Naive thymus-derived CD4-positive, alpha-beta T cell (primary cell): ENCODE data around the gene SOCS6. TPM values are rescaled to one million over a fixed set of nuclear protein-coding genes. Genes with fewer than 3 reads are reported as not detected.
A peak's percentile ranks its signal among the peaks of the same experiment; 100 is the strongest.
"Not testable (repeated sequence)": the region's sequence is repeated elsewhere in the genome, so short reads cannot be mapped to it uniquely, and the experiment has no call there.

Experiments used
- ATAC-seq: fragments of 150-1000 bp; cut with Tn5 transposase; 2 replicates; pipeline ENCODE4 v1.10.0; 2021; ENCODE audit warnings: mild to moderate bottlenecking, moderate library complexity
- CTCF ChIA-PET: fragments of 350-600 bp; sonication (Branson Sonifier 250); formaldehyde crosslinking; loops from one replicate; lab custom pipeline; 2021; ENCODE audit warnings: antibody characterized with exemption; lab: Charles Lee
- POLR2A ChIA-PET: fragments of 350-600 bp; sonication (Branson Sonifier 250); formaldehyde crosslinking; loops from one replicate; lab custom pipeline; 2021; ENCODE audit warnings: antibody characterized with exemption, inconsistent platforms; lab: Charles Lee
- DNase-seq, 9 donors: peaks; one replicate each; pipeline versions ENCODE4 v3.0.0 to v3.0.0-alpha.2; 2020 to 2022; ENCODE audit warnings: mixed read lengths in 1 of 9
- H3K27ac ChIP-seq: one replicate; pipeline ENCODE4 v1.7.0; 2013; ENCODE audit warnings: mild to moderate bottlenecking, low read depth, low read length, moderate library complexity
- H3K27me3 ChIP-seq, 2 donors: one replicate each; pipeline ENCODE4 v1.7.0; 2013; ENCODE audit warnings: low read length in 2 of 2, mild to moderate bottlenecking in 2 of 2, moderate library complexity in 2 of 2; ENCODE audit not compliant: control insufficient read depth in 2 of 2, insufficient read depth in 2 of 2
- H3K36me3 ChIP-seq, 3 experiments: 1 replicate in 2 of 3; 2 replicates in 1 of 3; pipeline ENCODE4 v1.7.0; 2013; ENCODE audit warnings: low read length in 3 of 3, mild to moderate bottlenecking in 3 of 3, moderate library complexity in 1 of 3; ENCODE audit not compliant: insufficient read depth in 3 of 3, control insufficient read depth in 2 of 3
- H3K4me1 ChIP-seq, 2 donors: one replicate each; pipeline ENCODE4 v1.7.0; 2013; ENCODE audit warnings: low read length in 2 of 2, mild to moderate bottlenecking in 2 of 2, moderate library complexity in 1 of 2; ENCODE audit not compliant: control insufficient read depth in 2 of 2, insufficient read depth in 2 of 2
- H3K4me3 ChIP-seq: 2 replicates; pipeline ENCODE4 v1.7.0; 2013; ENCODE audit warnings: mild to moderate bottlenecking, low read length
- H3K9me3 ChIP-seq, 3 experiments: 1 replicate in 2 of 3; 2 replicates in 1 of 3; pipeline ENCODE4 v1.7.0; 2013; ENCODE audit warnings: low read length in 3 of 3; ENCODE audit not compliant: control insufficient read depth in 2 of 3
- H3K27ac Mint-ChIP-seq, 9 donors: one replicate each; pipeline ENCODE4 v1.8.0; 2020 to 2022; ENCODE audit warnings: mixed read lengths in 9 of 9, mild to moderate bottlenecking in 8 of 9, moderate library complexity in 5 of 9, inconsistent platforms in 2 of 9
- H3K27me3 Mint-ChIP-seq, 5 donors: one replicate each; pipeline ENCODE4 v1.8.0; 2021 to 2022; ENCODE audit warnings: mixed read lengths in 5 of 5, mild to moderate bottlenecking in 1 of 5
- H3K36me3 Mint-ChIP-seq, 5 donors: one replicate each; pipeline ENCODE4 v1.8.0; 2020 to 2022; ENCODE audit warnings: mixed read lengths in 5 of 5, mild to moderate bottlenecking in 3 of 5, inconsistent platforms in 1 of 5
- H3K4me1 Mint-ChIP-seq, 7 donors: one replicate each; pipeline ENCODE4 v1.8.0; 2020 to 2022; ENCODE audit warnings: mixed read lengths in 7 of 7, mild to moderate bottlenecking in 3 of 7, inconsistent platforms in 1 of 7
- H3K4me3 Mint-ChIP-seq, 10 donors: one replicate each; pipeline ENCODE4 v1.8.0; 2020 to 2022; ENCODE audit warnings: mild to moderate bottlenecking in 10 of 10, mixed read lengths in 10 of 10, moderate library complexity in 6 of 10, inconsistent platforms in 2 of 10
- H3K9me3 Mint-ChIP-seq, 11 donors: one replicate each; pipeline ENCODE4 v1.8.0; 2020 to 2022; ENCODE audit warnings: mixed read lengths in 11 of 11, mild to moderate bottlenecking in 4 of 11, inconsistent platforms in 1 of 11, moderate library complexity in 1 of 11
- intact Hi-C, 2 donors: fragments of 100-400 bp; cut with micrococcal nuclease; formaldehyde crosslinking; loops; one replicate each; pipeline ENCODE4 v1.15.1; 2023
- polyA plus RNA-seq, 2 donors: library from polyadenylated mRNA; unstranded; fragments of 300-500 nt; fragmentation: Illumina TruSeq; gene quantifications; one replicate each; pipeline ENCODE4 v1.2.3, GENCODE V29; 2021
- total RNA-seq, 6 experiments: library from RNA in 5 of 6; stranded (reverse) in 5 of 6; gene quantifications; 1 replicate in 5 of 6; 2 replicates in 1 of 6; pipeline ENCODE4 v1.2.3 and lab custom pipeline; 2021 to 2026

The SOCS6 gene
- total and polyA plus RNA-seq, 7 experiments from 2014 or later, result 0.52 to 4.6 (median 2.3) TPM

- ATAC-seq (no peak), DNase-seq (no peak)
- peaks cover 0 to 18% (median 4%) of the 10 kb centered on the region in 11 donors for H3K9me3 Mint-ChIP-seq
- CTCF ChIA-PET, result interaction anchor here (0.7 kb wide), 1 partner anchor 58 kb away, joined by 3 read pairs; no protein-coding TSS in a partner anchor
- no peaks in the 10 kb centered on the region for H3K36me3 Mint-ChIP-seq
- no peak overlapping the region for H3K27ac Mint-ChIP-seq
- peaks cover 0 to 4% (median 0%) of the 10 kb centered on the region in 5 donors for H3K27me3 Mint-ChIP-seq
- Histone ChIP-seq H3K9me3 (no peaks in the 10 kb centered on the region), H3K4me1 (no peaks in the 10 kb centered on the region), H3K27ac (no peak overlapping the region), H3K27me3 (no peaks in the 10 kb centered on the region), H3K4me3 (no peak overlapping the region), H3K36me3 (no peaks in the 10 kb centered on the region)
- H3K4me1 Mint-ChIP-seq, result no peaks in the 10 kb centered on the region
- intact Hi-C loops, result no loop called here
- POLR2A ChIA-PET, result no interaction called here
- no peak overlapping the region for H3K4me3 Mint-ChIP-seq
Measured at GRCh38 chr18:70335892-70336726, 47.3 kb downstream of the SOCS6 start.

GRCh38 chr18:70337139-70337972 lies 48.5 kb downstream of the SOCS6 start:
- Mint-ChIP-seq H3K27ac (no peak overlapping the region), H3K4me1 (no peaks in the 10 kb centered on the region), H3K27me3 (peaks cover 0 to 4% (median 0%) of the 10 kb centered on the region in 5 donors), H3K4me3 (no peak overlapping the region), H3K9me3 (peaks cover 0 to 18% (median 3%) of the 10 kb centered on the region in 11 donors), H3K36me3 (no peaks in the 10 kb centered on the region)
- no peaks in the 10 kb centered on the region for H3K36me3 ChIP-seq
- ChIA-PET CTCF (no interaction called here), POLR2A (no interaction called here)
- no peak for DNase-seq
- no peaks in the 10 kb centered on the region for H3K4me1 ChIP-seq
- H3K4me3 ChIP-seq, result no peak overlapping the region
- ATAC-seq, result no peak
- no peaks in the 10 kb centered on the region for H3K27me3 ChIP-seq
- intact Hi-C loops, result no loop called here
- H3K9me3 ChIP-seq, result no peaks in the 10 kb centered on the region
- H3K27ac ChIP-seq, result no peak overlapping the region

- ATAC-seq (no peak), DNase-seq (no peak)
- Histone ChIP-seq H3K4me3 (no peak overlapping the region), H3K9me3 (no peaks in the 10 kb centered on the region), H3K36me3 (no peaks in the 10 kb centered on the region), H3K27ac (no peak overlapping the region), H3K4me1 (no peaks in the 10 kb centered on the region), H3K27me3 (no peaks in the 10 kb centered on the region)
- POLR2A ChIA-PET, result no interaction called here
- H3K4me1 Mint-ChIP-seq, result no peaks in the 10 kb centered on the region
- peaks cover 0 to 12% (median 2%) of the 10 kb centered on the region in 11 donors for H3K9me3 Mint-ChIP-seq
- no peak overlapping the region for H3K4me3 Mint-ChIP-seq
- no peaks in the 10 kb centered on the region for H3K27me3 Mint-ChIP-seq
- no peak overlapping the region for H3K27ac Mint-ChIP-seq
- H3K36me3 Mint-ChIP-seq, result no peaks in the 10 kb centered on the region
- CTCF ChIA-PET, result no interaction called here
- intact Hi-C loops, result no loop called here
Measured at GRCh38 chr18:70338890-70339289, 50.0 kb downstream of the SOCS6 start.

- DNase-seq (no peak), ATAC-seq (no peak)
- ChIA-PET CTCF (no interaction called here), POLR2A (no interaction called here)
- no peaks in the 10 kb centered on the region for H3K4me1 Mint-ChIP-seq
- no peaks in the 10 kb centered on the region for H3K36me3 Mint-ChIP-seq
- H3K27me3 Mint-ChIP-seq, result no peaks in the 10 kb centered on the region
- Histone ChIP-seq H3K4me3 (no peak overlapping the region), H3K36me3 (no peaks in the 10 kb centered on the region), H3K9me3 (no peaks in the 10 kb centered on the region), H3K27me3 (no peaks in the 10 kb centered on the region), H3K27ac (no peak overlapping the region), H3K4me1 (no peaks in the 10 kb centered on the region)
- no peak overlapping the region for H3K27ac Mint-ChIP-seq
- intact Hi-C loops, result no loop called here
- H3K4me3 Mint-ChIP-seq, result no peak overlapping the region
- H3K9me3 Mint-ChIP-seq, result peaks cover 0 to 3% (median 1%) of the 10 kb centered on the region in 11 donors
Measured at GRCh38 chr18:70339915-70340314, 51.1 kb downstream of the SOCS6 start.

GRCh38 chr18:70348481-70348880 lies 59.6 kb downstream of the SOCS6 start:
- H3K4me1 ChIP-seq, H3K36me3 Mint-ChIP-seq, POLR2A ChIA-PET, H3K9me3 ChIP-seq, H3K4me3 ChIP-seq, H3K4me3 Mint-ChIP-seq, H3K27ac ChIP-seq, H3K27me3 ChIP-seq, H3K4me1 Mint-ChIP-seq, ATAC-seq, H3K27ac Mint-ChIP-seq, H3K36me3 ChIP-seq, intact Hi-C loops, CTCF ChIA-PET: not testable (repeated sequence)
- peaks cover 0 to 24% (median 4%) of the 10 kb centered on the region in 11 donors for H3K9me3 Mint-ChIP-seq
- H3K27me3 Mint-ChIP-seq, result peaks cover 0 to 15% (median 0%) of the 10 kb centered on the region in 5 donors
- peak in 1 of 9 donors; percentile 0 for DNase-seq

GRCh38 chr18:70349316-70349715 lies 60.5 kb downstream of the SOCS6 start:
- Mint-ChIP-seq H3K36me3 (peaks cover 0 to 9% (median 8%) of the 10 kb centered on the region in 5 donors), H3K9me3 (peaks cover 0 to 29% (median 6%) of the 10 kb centered on the region in 11 donors), H3K4me1 (no peaks in the 10 kb centered on the region), H3K4me3 (no peak overlapping the region), H3K27ac (no peak overlapping the region), H3K27me3 (peaks cover 0 to 15% (median 0%) of the 10 kb centered on the region in 5 donors)
- intact Hi-C loops, result no loop called here
- DNase-seq, result no peak
- ChIA-PET CTCF (no interaction called here), POLR2A (no interaction called here)
- Histone ChIP-seq H3K36me3 (no peaks in the 10 kb centered on the region), H3K4me3 (no peak overlapping the region), H3K9me3 (no peaks in the 10 kb centered on the region), H3K27ac (no peak overlapping the region), H3K4me1 (no peaks in the 10 kb centered on the region), H3K27me3 (no peaks in the 10 kb centered on the region)
- ATAC-seq, result no peak
